ENCODE measurements around the gene SCGB2A2.

- TF ChIP-seq ZC3H10 (CRISPR knock-in tag; IDR thresholded peaks at IDR 0.05) (no peak), RARB (CRISPR knock-in tag; IDR thresholded peaks at IDR 0.05) (no peak), ZFP30 (CRISPR knock-in tag; IDR thresholded peaks at IDR 0.05) (no peak), ZFP3 (CRISPR knock-in tag; IDR thresholded peaks at IDR 0.05) (no peak), GLIS3 (CRISPR knock-in tag; IDR thresholded peaks at IDR 0.05) (no peak), PPARA (CRISPR knock-in tag; IDR thresholded peaks at IDR 0.05; ENCODE audit: borderline replicate concordance) (no peak)
- TF ChIP-seq, protein P1, sequence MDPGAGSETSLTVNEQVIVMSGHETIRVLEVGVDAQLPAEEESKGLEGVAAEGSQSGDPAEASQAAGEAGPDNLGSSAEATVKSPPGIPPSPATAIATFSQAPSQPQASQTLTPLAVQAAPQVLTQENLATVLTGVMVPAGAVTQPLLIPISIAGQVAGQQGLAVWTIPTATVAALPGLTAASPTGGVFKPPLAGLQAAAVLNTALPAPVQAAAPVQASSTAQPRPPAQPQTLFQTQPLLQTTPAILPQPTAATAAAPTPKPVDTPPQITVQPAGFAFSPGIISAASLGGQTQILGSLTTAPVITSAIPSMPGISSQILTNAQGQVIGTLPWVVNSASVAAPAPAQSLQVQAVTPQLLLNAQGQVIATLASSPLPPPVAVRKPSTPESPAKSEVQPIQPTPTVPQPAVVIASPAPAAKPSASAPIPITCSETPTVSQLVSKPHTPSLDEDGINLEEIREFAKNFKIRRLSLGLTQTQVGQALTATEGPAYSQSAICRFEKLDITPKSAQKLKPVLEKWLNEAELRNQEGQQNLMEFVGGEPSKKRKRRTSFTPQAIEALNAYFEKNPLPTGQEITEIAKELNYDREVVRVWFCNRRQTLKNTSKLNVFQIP (CRISPR knock-in tag; IDR thresholded peaks at IDR 0.05; ENCODE audit: borderline replicate concordance, low read depth): no peak
These were observed 36.3 kb downstream of the SCGB2A2 start for GRCh38 chr11:62306227-62306626.
